Breast epithelium (tissue), 4 donors: Measurements from ENCODE around the gene MYO15A. TPM values are rescaled to one million over a fixed set of nuclear protein-coding genes. Genes with fewer than 3 reads are reported as not detected.

Experiments used
- DNase-seq, 2 donors: peaks; one replicate each; pipeline ENCODE4 v3.0.0-alpha.2; 2019; ENCODE audit warnings: low spot score in 2 of 2
- H3K27ac ChIP-seq, 2 donors: fragments of 200-600 bp; sonication (generic) in 1 of 2; one replicate each; pipeline ENCODE4 v1.5.1; 2016 to 2019; ENCODE audit warnings: mild to moderate bottlenecking in 1 of 2
- H3K27me3 ChIP-seq, 2 donors: fragments of 200-600 bp; sonication (generic) in 1 of 2; one replicate each; pipeline versions ENCODE4 v1.5.1 to v1.6.0; 2017 to 2019; ENCODE audit warnings: control low read depth in 1 of 2, mild to moderate bottlenecking in 1 of 2
- H3K36me3 ChIP-seq: fragments of 200-600 bp; one replicate; pipeline ENCODE4 v1.5.1; 2019
- H3K4me1 ChIP-seq, 2 donors: fragments of 200-600 bp; sonication (generic); one replicate each; pipeline ENCODE4 v1.5.1; 2016 to 2019; ENCODE audit warnings: control low read depth in 1 of 2
- H3K4me3 ChIP-seq, 3 donors: fragments of 200-600 bp; sonication (generic); 1 replicate in 2 of 3; 2 replicates in 1 of 3; pipeline ENCODE4 v1.5.1; 2016 to 2019; ENCODE audit warnings: mild to moderate bottlenecking in 3 of 3, moderate library complexity in 2 of 3
- H3K9me3 ChIP-seq, 2 donors: fragments of 200-600 bp; sonication (generic) in 1 of 2; one replicate each; pipeline ENCODE4 v1.5.1; 2016 to 2019; ENCODE audit warnings: control low read depth in 1 of 2
- CTCF ChIP-seq, 3 donors: fragments of 450-650 bp; IDR thresholded peaks; one replicate each; pipeline ENCODE4 v1.5.1; 2016 to 2017; ENCODE audit warnings: antibody characterized with exemption in 3 of 3, mild to moderate bottlenecking in 3 of 3, moderate library complexity in 3 of 3
- POLR2A ChIP-seq: fragments of 450-650 bp; IDR thresholded peaks from one replicate; pipeline ENCODE4 v1.6.1; 2016; ENCODE audit warnings: antibody characterized with exemption, mild to moderate bottlenecking, moderate library complexity
- POLR2AphosphoS5 ChIP-seq, 3 donors: sonication (generic); formaldehyde crosslinking; IDR thresholded peaks; one replicate each; pipeline ENCODE4 v1.6.1; 2017; ENCODE audit warnings: antibody characterized with exemption in 3 of 3
- intact Hi-C: fragments of 100-400 bp; cut with DNase I; formaldehyde crosslinking; loops from one replicate; pipeline ENCODE4 v1.15.1; 2023; ENCODE audit warnings: low total_unique reads
- total RNA-seq, 3 donors: library from RNA; depleted of rRNA; stranded (reverse); fragments of >200 nt; gene quantifications; one replicate each; pipeline ENCODE4 v1.1.0, GENCODE V29; 2016

Gene MYO15A
- total RNA-seq, 3 donors from 2014 or later = 1.2 to 2.9 (median 2.2) TPM

DNA sequence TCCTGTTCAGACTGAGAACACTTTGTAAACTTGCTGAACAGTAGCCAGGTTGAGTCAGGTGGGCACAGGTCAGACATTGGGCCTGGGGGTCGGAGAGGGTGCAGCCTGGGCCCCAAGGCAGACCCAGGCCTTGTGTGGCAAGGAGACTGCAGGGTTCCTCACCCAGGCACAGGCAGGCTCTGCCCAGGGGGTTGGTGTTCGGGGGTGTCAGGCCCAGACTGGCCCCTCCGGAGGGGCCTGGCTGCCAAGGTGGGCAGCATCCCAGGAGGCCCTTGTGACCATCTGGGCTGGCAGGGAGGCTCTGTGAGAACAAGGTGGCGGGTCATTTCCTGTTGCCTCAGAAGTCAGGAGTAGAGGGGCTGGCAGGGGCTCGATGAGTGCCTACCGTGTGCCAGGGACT, 585 bp upstream of the MYO15A start:
- intact Hi-C loops = no loop called here
- H3K27me3 ChIP-seq = no peaks in the 10 kb centered on the region
- H3K27ac ChIP-seq = no peak overlapping the region
- TF ChIP-seq POLR2A = no peak
- H3K36me3 ChIP-seq = no peaks in the 10 kb centered on the region
- DNase-seq = no peak
- no peaks in the 10 kb centered on the region for H3K9me3 ChIP-seq
- H3K4me3 ChIP-seq = no peak overlapping the region
- H3K4me1 ChIP-seq = no peaks in the 10 kb centered on the region

DNA sequence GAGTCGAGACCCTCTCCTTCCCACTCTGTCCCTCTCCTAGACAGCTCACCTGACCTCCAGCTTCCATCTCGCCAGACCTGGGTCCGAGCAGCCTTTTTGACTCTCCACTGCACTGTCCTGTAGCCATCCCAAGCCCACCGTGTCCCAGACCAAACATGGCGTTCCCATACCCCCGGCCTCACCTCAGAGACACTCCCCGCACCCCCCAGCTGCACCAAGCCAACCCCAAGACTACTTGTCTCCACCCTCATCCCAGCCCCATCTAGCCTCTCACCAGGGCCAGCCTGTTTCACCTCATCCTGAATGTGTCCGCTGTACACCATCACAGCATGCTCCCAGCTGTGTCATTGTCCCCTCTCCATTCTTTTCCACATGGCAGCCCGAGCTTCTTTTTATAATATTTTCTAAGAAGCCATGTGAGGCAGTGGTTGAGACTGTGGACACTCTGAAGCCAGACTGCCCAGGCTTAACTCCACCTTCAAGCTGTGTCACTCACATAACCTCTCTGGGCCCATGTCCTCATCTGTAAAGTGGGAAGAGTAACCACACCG, 1.5 kb downstream of the MYO15A start:
- no peaks in the 10 kb centered on the region for H3K9me3 ChIP-seq
- intact Hi-C loops = no loop called here
- no peaks in the 10 kb centered on the region for H3K36me3 ChIP-seq
- DNase-seq = no peak
- H3K27me3 ChIP-seq = no peaks in the 10 kb centered on the region
- TF ChIP-seq POLR2AphosphoS5 (IDR thresholded peaks at IDR 0.05) (no peak), CTCF (IDR thresholded peaks at IDR 0.05) (no peak), POLR2A (no peak)
- no peak overlapping the region for H3K4me3 ChIP-seq
- no peaks in the 10 kb centered on the region for H3K4me1 ChIP-seq
- H3K27ac ChIP-seq = no peak overlapping the region

GRCh38 chr17:18110636-18111145, 2.1 kb downstream of the MYO15A start:
- TF ChIP-seq POLR2AphosphoS5 (IDR thresholded peaks at IDR 0.05) (no peak), POLR2A (no peak), CTCF (IDR thresholded peaks at IDR 0.05) (no peak)
- H3K4me1 ChIP-seq = no peaks in the 10 kb centered on the region
- no peak overlapping the region for H3K4me3 ChIP-seq
- intact Hi-C loops = no loop called here
- H3K9me3 ChIP-seq = no peaks in the 10 kb centered on the region
- no peaks in the 10 kb centered on the region for H3K36me3 ChIP-seq
- H3K27me3 ChIP-seq = no peaks in the 10 kb centered on the region
- no peak overlapping the region for H3K27ac ChIP-seq
- DNase-seq = no peak

DNA sequence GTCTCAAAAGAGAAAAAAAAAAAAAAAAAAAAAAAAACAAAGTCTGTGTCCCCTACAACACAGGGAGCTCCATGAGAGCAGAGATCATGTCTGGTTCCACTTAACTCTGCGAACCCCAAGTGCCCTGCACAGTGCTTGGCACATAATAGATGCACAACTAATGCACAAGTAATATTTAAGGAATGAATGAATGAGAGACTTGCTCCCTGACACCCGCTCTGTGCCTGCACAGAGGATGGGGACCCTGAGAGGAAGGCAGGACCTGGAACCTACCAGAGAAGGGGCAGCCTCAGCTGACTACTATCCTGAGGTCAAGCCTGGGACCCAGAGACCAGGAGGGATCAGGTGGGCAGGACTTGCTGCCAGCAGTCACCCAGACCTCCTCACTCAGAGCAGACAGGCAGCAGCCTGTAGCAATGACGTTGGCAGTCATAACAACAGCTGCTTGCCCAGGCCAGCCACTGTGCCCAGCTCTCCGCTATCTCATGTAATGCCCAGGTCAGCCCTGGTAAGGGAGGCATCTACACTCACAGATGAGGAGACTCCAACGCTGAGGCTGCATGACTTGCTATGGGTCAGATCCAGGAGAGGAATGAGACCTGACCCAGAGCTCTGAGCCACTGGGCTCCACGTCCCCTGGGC, 2.9 kb downstream of the MYO15A start:
- no peak for DNase-seq
- Histone ChIP-seq H3K4me1 (no peaks in the 10 kb centered on the region), H3K27ac (no peak overlapping the region), H3K9me3 (no peaks in the 10 kb centered on the region), H3K27me3 (no peaks in the 10 kb centered on the region), H3K4me3 (no peak overlapping the region), H3K36me3 (no peaks in the 10 kb centered on the region)
- TF ChIP-seq POLR2AphosphoS5 (IDR thresholded peaks at IDR 0.05) (no peak), POLR2A (no peak), CTCF (IDR thresholded peaks at IDR 0.05) (no peak)
- intact Hi-C loops = no loop called here

GRCh38 chr17:18115517-18115916, 7.0 kb downstream of the MYO15A start:
- Histone ChIP-seq H3K36me3 (no peaks in the 10 kb centered on the region), H3K9me3 (peaks cover 0 to 6% of the 10 kb centered on the region in 2 donors), H3K4me3 (no peak overlapping the region), H3K27ac (no peak overlapping the region), H3K4me1 (no peaks in the 10 kb centered on the region), H3K27me3 (no peaks in the 10 kb centered on the region)
- DNase-seq = no peak
- intact Hi-C loops = no loop called here
- TF ChIP-seq CTCF (IDR thresholded peaks at IDR 0.05) = no peak
- no peak for TF ChIP-seq POLR2A
- no peak for TF ChIP-seq POLR2AphosphoS5 (IDR thresholded peaks at IDR 0.05)
